Measurements from ENCODE around the gene LTBP2. TPM values are rescaled to one million over a fixed set of nuclear protein-coding genes. Genes with fewer than 3 reads are reported as not detected.

The LTBP2 gene
- polyA plus RNA-seq, 2 of the 4 experiments (the other 2 are of a cell fraction), result 4.9 to 14.4 TPM

DNA sequence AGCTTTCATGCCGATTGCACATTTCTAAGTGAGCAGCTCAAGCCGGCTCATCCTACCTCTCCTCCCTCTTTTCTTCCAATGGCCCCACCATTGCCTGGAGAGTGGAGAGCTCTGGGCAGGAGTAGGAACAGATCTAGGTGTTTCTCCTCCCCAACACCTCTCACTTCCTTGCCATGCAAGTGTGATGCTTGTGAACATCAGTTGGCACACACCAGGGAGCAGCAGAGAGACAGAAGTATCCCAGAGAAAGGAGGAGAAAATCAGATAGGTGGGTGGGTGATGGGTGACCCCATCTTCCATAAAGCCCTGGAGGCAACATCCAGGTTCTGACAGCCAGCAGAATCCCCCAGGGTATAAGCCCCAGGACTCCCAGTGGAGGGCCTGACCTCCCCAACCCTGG is 146.7 kb downstream of the LTBP2 start (continued):
- TF ChIP-seq NFE2L2 (conservative IDR thresholded peaks at IDR 0.05; ENCODE audit: low read length), result no peak
- TF ChIP-seq, protein P1, sequence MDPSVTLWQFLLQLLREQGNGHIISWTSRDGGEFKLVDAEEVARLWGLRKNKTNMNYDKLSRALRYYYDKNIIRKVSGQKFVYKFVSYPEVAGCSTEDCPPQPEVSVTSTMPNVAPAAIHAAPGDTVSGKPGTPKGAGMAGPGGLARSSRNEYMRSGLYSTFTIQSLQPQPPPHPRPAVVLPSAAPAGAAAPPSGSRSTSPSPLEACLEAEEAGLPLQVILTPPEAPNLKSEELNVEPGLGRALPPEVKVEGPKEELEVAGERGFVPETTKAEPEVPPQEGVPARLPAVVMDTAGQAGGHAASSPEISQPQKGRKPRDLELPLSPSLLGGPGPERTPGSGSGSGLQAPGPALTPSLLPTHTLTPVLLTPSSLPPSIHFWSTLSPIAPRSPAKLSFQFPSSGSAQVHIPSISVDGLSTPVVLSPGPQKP (IDR thresholded peaks at IDR 0.05; ENCODE audit: low read depth, low read length), result no peak
- no peak for TF ChIP-seq SREBF2 (IDR thresholded peaks at IDR 0.05)
- no peak for TF ChIP-seq GATA3 (IDR thresholded peaks at IDR 0.05; ENCODE audit: borderline replicate concordance)

DNA sequence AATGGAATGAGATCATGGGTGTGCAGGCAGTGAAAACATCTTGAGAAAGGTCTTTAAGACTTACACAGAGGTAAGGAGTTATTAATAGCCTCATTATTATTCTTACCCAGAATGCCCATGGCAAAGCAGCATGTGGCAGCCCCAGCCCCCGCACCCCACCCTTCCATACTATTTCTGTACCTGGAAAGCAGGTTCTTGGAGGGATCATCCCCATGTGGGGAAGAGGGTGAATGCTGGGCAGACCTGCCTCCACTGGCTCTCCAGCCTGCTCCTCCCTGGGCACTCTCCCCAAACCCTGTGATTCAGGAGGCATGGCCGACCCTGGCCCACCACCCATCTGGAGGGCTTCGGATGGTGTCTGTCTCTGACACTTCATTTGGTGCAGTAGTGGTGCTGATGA is 147.3 kb downstream of the LTBP2 start:
- 17% methylated on average over 3 of the region's 3 CpGs for WGBS (ENCODE audit: missing lambda C conversion rate)
- POLR2A ChIA-PET, result interaction anchor here (0.5 kb wide), 1 partner anchor 26 kb away, joined by 3 read pairs; no protein-coding TSS in a partner anchor
- H3K9me3 ChIP-seq, result no peaks in the 10 kb centered on the region
- TF ChIP-seq, protein P2, sequence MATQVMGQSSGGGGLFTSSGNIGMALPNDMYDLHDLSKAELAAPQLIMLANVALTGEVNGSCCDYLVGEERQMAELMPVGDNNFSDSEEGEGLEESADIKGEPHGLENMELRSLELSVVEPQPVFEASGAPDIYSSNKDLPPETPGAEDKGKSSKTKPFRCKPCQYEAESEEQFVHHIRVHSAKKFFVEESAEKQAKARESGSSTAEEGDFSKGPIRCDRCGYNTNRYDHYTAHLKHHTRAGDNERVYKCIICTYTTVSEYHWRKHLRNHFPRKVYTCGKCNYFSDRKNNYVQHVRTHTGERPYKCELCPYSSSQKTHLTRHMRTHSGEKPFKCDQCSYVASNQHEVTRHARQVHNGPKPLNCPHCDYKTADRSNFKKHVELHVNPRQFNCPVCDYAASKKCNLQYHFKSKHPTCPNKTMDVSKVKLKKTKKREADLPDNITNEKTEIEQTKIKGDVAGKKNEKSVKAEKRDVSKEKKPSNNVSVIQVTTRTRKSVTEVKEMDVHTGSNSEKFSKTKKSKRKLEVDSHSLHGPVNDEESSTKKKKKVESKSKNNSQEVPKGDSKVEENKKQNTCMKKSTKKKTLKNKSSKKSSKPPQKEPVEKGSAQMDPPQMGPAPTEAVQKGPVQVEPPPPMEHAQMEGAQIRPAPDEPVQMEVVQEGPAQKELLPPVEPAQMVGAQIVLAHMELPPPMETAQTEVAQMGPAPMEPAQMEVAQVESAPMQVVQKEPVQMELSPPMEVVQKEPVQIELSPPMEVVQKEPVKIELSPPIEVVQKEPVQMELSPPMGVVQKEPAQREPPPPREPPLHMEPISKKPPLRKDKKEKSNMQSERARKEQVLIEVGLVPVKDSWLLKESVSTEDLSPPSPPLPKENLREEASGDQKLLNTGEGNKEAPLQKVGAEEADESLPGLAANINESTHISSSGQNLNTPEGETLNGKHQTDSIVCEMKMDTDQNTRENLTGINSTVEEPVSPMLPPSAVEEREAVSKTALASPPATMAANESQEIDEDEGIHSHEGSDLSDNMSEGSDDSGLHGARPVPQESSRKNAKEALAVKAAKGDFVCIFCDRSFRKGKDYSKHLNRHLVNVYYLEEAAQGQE (IDR thresholded peaks at IDR 0.05), result no peak
- TF ChIP-seq EHF (CRISPR knock-in tag; IDR thresholded peaks at IDR 0.05), result no peak
- no peak for TF ChIP-seq TP53 (CRISPR knock-in tag; IDR thresholded peaks at IDR 0.05)
- no peak for TF ChIP-seq SMC3 (IDR thresholded peaks at IDR 0.05)
- TF ChIP-seq, protein P3, sequence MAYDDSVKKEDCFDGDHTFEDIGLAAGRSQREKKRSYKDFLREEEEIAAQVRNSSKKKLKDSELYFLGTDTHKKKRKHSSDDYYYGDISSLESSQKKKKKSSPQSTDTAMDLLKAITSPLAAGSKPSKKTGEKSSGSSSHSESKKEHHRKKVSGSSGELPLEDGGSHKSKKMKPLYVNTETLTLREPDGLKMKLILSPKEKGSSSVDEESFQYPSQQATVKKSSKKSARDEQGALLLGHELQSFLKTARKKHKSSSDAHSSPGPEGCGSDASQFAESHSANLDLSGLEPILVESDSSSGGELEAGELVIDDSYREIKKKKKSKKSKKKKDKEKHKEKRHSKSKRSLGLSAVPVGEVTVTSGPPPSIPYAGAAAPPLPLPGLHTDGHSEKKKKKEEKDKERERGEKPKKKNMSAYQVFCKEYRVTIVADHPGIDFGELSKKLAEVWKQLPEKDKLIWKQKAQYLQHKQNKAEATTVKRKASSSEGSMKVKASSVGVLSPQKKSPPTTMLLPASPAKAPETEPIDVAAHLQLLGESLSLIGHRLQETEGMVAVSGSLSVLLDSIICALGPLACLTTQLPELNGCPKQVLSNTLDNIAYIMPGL (CRISPR knock-in tag; IDR thresholded peaks at IDR 0.05; ENCODE audit: borderline replicate concordance), result no peak
- TF ChIP-seq CHD4 (IDR thresholded peaks at IDR 0.05; ENCODE audit: borderline replicate concordance), result no peak
- TF ChIP-seq, protein P4, sequence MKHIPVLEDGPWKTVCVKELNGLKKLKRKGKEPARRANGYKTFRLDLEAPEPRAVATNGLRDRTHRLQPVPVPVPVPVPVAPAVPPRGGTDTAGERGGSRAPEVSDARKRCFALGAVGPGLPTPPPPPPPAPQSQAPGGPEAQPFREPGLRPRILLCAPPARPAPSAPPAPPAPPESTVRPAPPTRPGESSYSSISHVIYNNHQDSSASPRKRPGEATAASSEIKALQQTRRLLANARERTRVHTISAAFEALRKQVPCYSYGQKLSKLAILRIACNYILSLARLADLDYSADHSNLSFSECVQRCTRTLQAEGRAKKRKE (CRISPR knock-in tag; IDR thresholded peaks at IDR 0.05; ENCODE audit: low read depth), result no peak
- no peak for TF ChIP-seq ESRRA (IDR thresholded peaks at IDR 0.05; ENCODE audit: borderline replicate concordance, low read length)
- ATAC-seq, result no peak
- no peak overlapping the region for H3K4me2 ChIP-seq
- FAIRE-seq, result no peak
- no peak for DNase-seq (ENCODE audit: low read depth in 1 of 2, low spot score in 1 of 2)
- no peak overlapping the region for H3K4me3 ChIP-seq
- CTCF ChIA-PET, result interaction anchor here (1.1 to 2.2 kb wide), 3 partner anchors 14 to 139 kb away, joined by 3 to 9 read pairs (median 5); no protein-coding TSS in a partner anchor
- no peaks in the 10 kb centered on the region for H3K4me1 ChIP-seq
- no peak overlapping the region for H3K27ac ChIP-seq

DNA sequence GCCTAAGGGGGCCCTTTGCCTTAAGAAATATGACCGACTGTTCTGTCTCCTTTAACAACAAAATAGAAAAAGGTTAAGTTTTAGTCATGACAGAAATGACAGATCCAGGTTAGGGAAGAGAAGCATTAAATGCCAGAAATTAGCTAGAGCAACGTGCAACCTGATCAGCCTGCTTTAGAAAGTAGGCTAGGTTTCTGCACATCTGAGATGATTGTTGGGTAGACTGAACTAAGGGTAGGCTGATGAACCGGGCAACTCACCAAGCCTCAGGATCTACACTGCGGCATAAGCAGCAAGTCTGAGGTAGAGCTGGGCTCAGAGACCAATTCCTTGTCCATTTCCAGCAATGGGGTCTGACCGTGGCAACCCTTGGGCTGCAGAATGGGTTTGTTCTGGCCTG is 148.3 kb downstream of the LTBP2 start:
- ATAC-seq, result no peak
- no peak for DNase-seq (ENCODE audit: low read depth in 1 of 2, low spot score in 1 of 2)
- CTCF ChIA-PET, result interaction anchor here (0.6 to 2.0 kb wide), 6 partner anchors 22 to 207 kb away, joined by 3 to 5 read pairs (median 3); no protein-coding TSS in a partner anchor
- no peak for FAIRE-seq
- Histone ChIP-seq H3K4me3 (no peak overlapping the region), H3K27ac (no peak overlapping the region), H3K4me2 (no peak overlapping the region), H3K9me3 (no peaks in the 10 kb centered on the region), H3K4me1 (no peaks in the 10 kb centered on the region)
- 34% methylated on average over 5 of the region's 5 CpGs for WGBS (ENCODE audit: missing lambda C conversion rate)
- POLR2A ChIA-PET, result no interaction called here
- no peak for TF ChIP-seq POLR2AphosphoS2 (conservative IDR thresholded peaks at IDR 0.05; ENCODE audit: low read length)
- TF ChIP-seq NFE2L2 (conservative IDR thresholded peaks at IDR 0.05; ENCODE audit: low read length), result no peak
- TF ChIP-seq CHD4 (IDR thresholded peaks at IDR 0.05; ENCODE audit: borderline replicate concordance), result no peak
- no peak for TF ChIP-seq MAFK (IDR thresholded peaks at IDR 0.05; ENCODE audit: partially characterized antibody)
- TF ChIP-seq ZSCAN20 (CRISPR knock-in tag; IDR thresholded peaks at IDR 0.05), result no peak
- TF ChIP-seq ZC3H11A (IDR thresholded peaks at IDR 0.05), result no peak
- TF ChIP-seq JUN (IDR thresholded peaks at IDR 0.05), result no peak
- TF ChIP-seq, protein P5, sequence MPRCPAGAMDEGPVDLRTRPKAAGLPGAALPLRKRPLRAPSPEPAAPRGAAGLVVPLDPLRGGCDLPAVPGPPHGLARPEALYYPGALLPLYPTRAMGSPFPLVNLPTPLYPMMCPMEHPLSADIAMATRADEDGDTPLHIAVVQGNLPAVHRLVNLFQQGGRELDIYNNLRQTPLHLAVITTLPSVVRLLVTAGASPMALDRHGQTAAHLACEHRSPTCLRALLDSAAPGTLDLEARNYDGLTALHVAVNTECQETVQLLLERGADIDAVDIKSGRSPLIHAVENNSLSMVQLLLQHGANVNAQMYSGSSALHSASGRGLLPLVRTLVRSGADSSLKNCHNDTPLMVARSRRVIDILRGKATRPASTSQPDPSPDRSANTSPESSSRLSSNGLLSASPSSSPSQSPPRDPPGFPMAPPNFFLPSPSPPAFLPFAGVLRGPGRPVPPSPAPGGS (IDR thresholded peaks at IDR 0.05), result no peak
- no peak for TF ChIP-seq SMC3 (IDR thresholded peaks at IDR 0.05)
- no peak for TF ChIP-seq JUNB (IDR thresholded peaks at IDR 0.05)
- TF ChIP-seq, protein P6, sequence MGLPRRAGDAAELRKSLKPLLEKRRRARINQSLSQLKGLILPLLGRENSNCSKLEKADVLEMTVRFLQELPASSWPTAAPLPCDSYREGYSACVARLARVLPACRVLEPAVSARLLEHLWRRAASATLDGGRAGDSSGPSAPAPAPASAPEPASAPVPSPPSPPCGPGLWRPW (IDR thresholded peaks at IDR 0.05), result no peak
- no peak for TF ChIP-seq RARB (CRISPR knock-in tag; IDR thresholded peaks at IDR 0.05)
- no peak for TF ChIP-seq CEBPB (IDR thresholded peaks at IDR 0.05)
- TF ChIP-seq HOXB13 (CRISPR knock-in tag; IDR thresholded peaks at IDR 0.05; ENCODE audit: low read depth), result no peak
- TF ChIP-seq, protein P7, sequence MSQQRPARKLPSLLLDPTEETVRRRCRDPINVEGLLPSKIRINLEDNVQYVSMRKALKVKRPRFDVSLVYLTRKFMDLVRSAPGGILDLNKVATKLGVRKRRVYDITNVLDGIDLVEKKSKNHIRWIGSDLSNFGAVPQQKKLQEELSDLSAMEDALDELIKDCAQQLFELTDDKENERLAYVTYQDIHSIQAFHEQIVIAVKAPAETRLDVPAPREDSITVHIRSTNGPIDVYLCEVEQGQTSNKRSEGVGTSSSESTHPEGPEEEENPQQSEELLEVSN (IDR thresholded peaks at IDR 0.05; ENCODE audit: borderline replicate concordance, low read depth), result no peak
- TF ChIP-seq MAZ (IDR thresholded peaks at IDR 0.05; ENCODE audit: borderline replicate concordance, low read depth, low read length), result no peak
